ENCODE measurements around the gene LPIN3.

LPIN3 gene

DNA sequence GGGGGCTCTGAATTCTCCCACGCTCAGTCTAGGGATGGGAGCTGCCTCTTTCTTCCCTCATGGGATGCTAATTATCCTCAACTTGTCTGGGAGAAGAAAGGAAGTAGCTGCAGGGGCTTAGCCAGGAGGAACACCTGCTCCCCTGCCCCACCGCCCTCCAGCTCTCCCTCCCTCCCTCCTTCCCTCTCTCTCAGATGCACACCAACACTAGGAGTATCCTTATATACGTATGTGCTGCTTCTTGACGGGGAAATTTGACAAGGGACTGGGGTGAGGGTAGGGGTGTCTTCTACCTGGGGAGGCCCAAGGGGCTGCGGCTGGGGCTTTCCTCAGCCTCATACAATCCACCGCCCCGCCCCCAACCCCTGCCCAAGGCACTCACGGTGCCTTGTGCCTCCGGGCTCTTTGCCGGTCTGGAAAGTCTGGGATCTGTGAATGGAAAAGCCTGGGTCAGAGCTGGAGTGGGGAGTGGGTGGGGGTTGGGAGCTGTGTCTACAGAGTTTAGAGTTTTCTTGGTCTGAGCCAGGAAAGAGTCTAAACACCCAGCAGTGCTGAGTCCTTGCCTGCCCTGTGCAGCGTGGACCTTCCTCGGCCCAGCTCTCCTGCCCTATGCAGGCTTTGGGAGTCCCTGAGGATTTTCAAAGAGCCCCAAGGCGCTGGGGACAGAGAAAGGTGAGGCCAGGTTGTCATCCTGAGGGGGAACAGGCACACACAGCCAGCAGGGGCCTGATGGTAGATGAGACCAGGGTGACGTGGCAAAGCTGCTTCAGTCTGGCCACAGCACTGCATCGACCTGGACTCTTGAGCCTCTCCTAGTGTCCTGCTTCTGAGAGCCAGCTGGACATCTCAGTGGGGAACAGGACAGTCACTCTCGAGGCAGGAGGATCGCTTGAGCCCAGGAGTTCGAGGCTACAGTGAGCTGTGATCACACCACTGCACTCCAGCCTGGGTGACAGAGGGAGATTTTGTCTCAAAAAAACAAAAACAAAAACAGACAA lies 55.3 kb downstream of the LPIN3 start:
- no peak for FAIRE-seq

DNA sequence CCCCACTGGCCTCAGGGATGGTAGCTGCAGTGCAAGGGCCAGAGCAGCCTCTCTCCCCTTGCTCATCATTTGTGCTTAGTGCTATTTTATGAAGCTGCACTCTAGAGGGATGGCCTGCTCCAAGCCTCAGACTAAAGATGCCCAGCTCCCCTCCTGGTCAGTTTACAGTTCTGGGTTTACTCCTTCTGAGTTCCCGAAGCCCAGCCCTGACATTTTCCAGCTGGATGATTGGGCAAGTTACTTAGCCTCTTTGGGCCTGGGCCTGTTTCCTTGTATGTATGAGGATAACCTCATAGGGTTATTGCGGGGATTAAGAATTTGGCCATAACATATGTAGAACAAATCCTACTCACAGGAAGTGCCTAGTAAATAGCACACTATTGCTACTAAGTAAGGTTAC lies 57.8 kb downstream of the LPIN3 start:
- no peak for FAIRE-seq

DNA sequence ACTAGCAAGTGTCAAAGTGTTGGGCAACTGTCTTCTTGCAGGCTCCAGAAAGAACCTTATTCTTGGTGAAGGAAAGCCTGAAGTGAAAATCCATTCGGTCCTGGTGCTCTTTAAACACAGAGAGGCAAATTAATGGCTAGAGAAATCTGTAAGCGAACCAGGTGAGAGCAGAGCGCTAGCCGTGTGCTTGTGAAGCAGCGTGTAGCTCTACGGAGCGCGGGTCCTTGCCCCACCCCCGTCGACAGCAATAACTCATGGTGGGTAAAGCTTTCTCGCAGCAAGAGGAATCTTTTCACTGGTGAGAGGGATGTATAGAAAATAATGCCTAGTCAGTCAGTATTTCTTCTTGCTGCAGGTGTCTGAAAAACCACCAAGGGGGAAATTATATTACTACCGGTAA lies 63.0 kb downstream of the LPIN3 start:
- no peak for FAIRE-seq

DNA sequence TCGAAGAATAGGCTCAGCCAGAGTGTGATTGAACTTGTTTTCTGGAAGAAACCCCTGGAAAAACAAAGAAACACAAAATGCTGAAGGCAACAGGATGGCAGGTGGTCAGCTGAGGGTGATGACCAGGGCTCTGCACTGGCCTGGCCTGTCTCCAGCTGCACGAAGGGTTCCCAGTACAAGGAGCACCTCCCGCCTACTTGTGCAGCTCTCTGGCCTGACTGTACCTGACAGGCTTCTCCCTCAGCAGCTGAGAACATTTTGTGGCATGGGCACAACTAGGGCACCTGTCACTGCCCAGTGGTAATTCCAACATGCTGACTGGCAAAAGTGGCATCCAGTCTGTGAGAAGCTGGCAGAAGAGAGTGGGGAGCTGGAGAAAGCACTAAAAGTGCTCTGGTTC lies 64.8 kb downstream of the LPIN3 start:
- FAIRE-seq: no peak

DNA sequence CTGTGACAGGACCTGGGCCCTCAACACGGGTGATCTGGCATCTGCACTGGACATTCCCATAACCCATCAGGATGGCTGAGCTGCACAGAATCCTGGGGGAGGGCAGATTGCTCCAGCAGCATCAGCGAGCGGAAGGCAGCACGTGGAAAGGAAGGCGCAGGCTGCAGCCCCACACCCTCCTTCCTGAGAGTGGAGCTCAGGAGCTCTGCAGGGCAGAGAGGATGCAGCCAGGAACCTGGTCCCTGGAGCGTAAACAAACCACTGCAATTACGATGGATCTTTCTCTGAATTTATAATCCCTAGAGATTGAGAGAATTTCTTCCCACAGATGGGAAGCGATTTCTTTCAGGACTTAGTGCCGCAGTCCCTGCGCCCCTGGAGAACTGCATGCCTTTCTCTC lies 65.7 kb downstream of the LPIN3 start:
- FAIRE-seq: no peak

DNA sequence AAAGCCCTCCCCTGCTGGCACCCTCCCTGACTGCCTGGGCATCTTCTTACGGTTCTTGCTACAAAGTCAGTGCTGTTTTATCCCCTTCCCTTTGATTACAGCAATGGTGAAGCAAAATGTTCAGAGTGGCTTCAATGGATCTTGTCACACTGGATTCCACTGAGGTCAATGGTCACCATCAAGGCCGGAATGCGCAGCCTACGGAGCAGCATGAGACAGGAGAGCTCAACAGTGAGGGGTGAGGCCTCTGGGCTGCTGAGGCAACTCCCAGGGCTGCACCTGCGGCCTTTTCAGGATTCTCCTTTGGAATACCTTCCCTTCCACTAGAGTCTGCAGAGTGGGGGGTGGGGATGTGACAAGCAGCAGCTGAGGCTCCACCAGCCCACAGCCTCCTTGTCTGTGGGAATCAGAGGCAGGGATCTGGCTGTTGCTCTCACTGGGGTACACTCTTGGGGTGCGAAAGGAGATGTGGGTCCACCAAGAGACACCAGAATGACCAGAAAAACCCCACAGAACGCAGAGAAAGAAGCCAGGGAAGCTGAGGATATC lies 66.3 kb downstream of the LPIN3 start:
- FAIRE-seq: no peak

DNA sequence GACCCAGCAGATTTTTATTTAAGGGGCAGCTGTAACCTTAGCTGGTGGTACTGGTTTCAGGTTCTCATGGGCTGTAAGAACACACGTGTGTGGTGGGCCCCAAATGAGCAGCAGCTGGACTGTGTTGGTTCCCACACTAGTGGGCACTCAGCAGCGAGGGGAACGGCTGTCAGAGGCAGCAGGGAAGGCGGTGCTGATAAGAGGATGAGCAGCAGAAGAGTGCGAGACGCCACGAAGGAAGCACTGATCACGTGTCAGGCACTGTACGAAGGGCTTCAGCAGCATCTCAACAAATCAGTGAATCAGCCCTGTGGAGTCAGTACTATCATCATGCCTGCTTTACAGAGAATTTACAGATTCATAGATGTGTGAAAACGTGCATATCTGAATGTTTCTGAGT lies 67.0 kb downstream of the LPIN3 start:
- FAIRE-seq: no peak

DNA sequence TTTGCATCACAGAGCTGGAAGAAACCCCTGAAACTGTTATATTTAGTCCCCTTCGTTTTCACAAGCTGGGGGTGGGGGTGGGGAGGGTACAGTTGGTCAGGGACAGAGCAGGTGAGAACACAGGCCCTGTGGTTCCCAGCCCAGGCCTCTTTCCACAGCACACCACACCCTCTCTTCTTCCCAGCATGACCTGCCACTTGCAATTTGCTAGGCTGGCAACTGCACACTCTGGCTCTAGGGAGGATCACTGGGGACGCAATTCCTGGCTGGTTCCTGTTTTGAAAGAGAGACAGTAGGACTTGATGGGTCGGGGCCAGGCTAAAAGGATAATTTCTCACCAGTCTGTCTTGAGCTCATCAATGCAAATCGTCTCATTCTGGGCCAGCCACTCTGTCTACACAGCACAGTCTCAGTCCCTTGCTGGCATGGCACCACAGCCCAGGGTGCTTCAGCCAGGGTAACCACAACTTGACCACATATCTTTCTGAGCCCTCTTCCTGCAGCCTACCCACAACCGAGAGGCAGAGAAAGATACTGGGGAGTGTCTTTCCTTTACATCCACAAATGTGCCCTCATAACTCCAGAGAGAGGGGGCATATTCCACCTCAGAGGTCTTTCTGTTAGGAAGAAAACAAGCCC lies 67.7 kb downstream of the LPIN3 start:
- FAIRE-seq: no peak

DNA sequence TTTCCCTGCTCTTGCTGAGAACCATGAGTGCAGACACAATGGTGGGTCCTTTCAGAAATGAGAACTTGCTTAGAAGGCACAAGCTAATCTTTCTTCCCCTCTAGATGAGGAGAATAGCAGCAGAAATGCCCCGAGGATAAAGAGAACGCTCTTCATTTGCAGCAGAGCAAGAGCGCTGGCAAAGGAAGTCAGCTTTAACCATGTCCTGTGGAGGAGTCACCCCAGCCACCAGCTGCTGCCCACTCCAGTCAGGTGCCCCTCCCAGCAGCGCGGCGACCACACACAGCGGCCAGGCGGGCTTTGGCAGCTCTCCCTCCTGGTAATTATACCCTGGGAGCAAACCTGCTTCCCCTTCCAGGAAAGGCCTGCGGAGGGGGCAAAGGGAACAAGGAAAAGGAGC lies 68.4 kb downstream of the LPIN3 start:
- FAIRE-seq: no peak

All from G401.6 (cell line).